ENCODE measurements around the gene SPNS1.

- TF ChIP-seq CTCF (IDR thresholded peaks at IDR 0.05) (no peak), POLR2A (IDR thresholded peaks at IDR 0.05) (no peak), POLR2AphosphoS5 (IDR thresholded peaks at IDR 0.05; ENCODE audit: insufficient read depth in 1 of 2, low read depth in 1 of 2) (no peak)
Measured at GRCh38 chr16:28981517-28981916, 6.9 kb downstream of the SPNS1 start.

Data from vagina (tissue), 2 donors.